HUES48 (cell line): Measurements from ENCODE around the gene LACC1.

ENCODE experiments used
- H3K27ac ChIP-seq: one replicate; pipeline ENCODE4 v1.7.0; 2013; ENCODE audit warnings: low read depth, low read length, inconsistent platforms
- H3K27me3 ChIP-seq: 2 replicates; pipeline ENCODE4 v1.6.1; 2013; ENCODE audit warnings: mild to moderate bottlenecking, low read length; ENCODE audit not compliant: control insufficient read depth, insufficient read depth
- H3K36me3 ChIP-seq: 2 replicates; pipeline ENCODE4 v1.6.1; 2013; ENCODE audit warnings: low read length; ENCODE audit not compliant: control insufficient read depth, insufficient read depth
- H3K4me1 ChIP-seq: 2 replicates; pipeline ENCODE4 v1.6.1; 2013; ENCODE audit warnings: mild to moderate bottlenecking, low read length; ENCODE audit not compliant: control insufficient read depth, insufficient read depth
- H3K4me3 ChIP-seq: 2 replicates; pipeline ENCODE4 v1.5.1; 2013; ENCODE audit warnings: mild to moderate bottlenecking, low read depth, low read length
- H3K9ac ChIP-seq: 2 replicates; pipeline ENCODE4 v1.6.1; 2013; ENCODE audit warnings: mild to moderate bottlenecking, low read depth, low read length, moderate library complexity
- H3K9me3 ChIP-seq: 2 replicates; pipeline ENCODE4 v1.6.1; 2013; ENCODE audit warnings: low read length; ENCODE audit not compliant: control insufficient read depth, insufficient read depth

The LACC1 gene

GRCh38 chr13:43884222-43884621 is 4.5 kb downstream of the LACC1 start:
- Histone ChIP-seq H3K4me3 (no peak overlapping the region), H3K36me3 (no peaks in the 10 kb centered on the region), H3K9ac (no peak overlapping the region), H3K4me1 (peaks cover 10% of the 10 kb centered on the region), H3K9me3 (no peaks in the 10 kb centered on the region), H3K27me3 (peaks cover 14% of the 10 kb centered on the region), H3K27ac (no peak overlapping the region)

GRCh38 chr13:43894438-43894837 is 14.7 kb downstream of the LACC1 start:
- no peak overlapping the region for H3K4me3 ChIP-seq
- no peaks in the 10 kb centered on the region for H3K27me3 ChIP-seq
- H3K9me3 ChIP-seq: no peaks in the 10 kb centered on the region
- H3K36me3 ChIP-seq: no peaks in the 10 kb centered on the region
- no peak overlapping the region for H3K27ac ChIP-seq
- no peaks in the 10 kb centered on the region for H3K4me1 ChIP-seq
- H3K9ac ChIP-seq: no peak overlapping the region

- Histone ChIP-seq H3K36me3 (no peaks in the 10 kb centered on the region), H3K9ac (no peak overlapping the region), H3K9me3 (no peaks in the 10 kb centered on the region), H3K4me1 (no peaks in the 10 kb centered on the region), H3K27me3 (no peaks in the 10 kb centered on the region), H3K4me3 (no peak overlapping the region), H3K27ac (no peak overlapping the region)
Observed at GRCh38 chr13:43895940-43896339, 16.2 kb downstream of the LACC1 start.

GRCh38 chr13:43905435-43906031 is 25.8 kb downstream of the LACC1 start:
- Histone ChIP-seq H3K9ac (no peak overlapping the region), H3K36me3 (no peaks in the 10 kb centered on the region), H3K27me3 (no peaks in the 10 kb centered on the region), H3K27ac (no peak overlapping the region), H3K4me1 (no peaks in the 10 kb centered on the region; the same call in 1 of the 2 replicates), H3K4me3 (no peak overlapping the region), H3K9me3 (no peaks in the 10 kb centered on the region)

- Histone ChIP-seq H3K9ac (no peak overlapping the region), H3K27ac (no peak overlapping the region), H3K4me3 (no peak overlapping the region), H3K9me3 (no peaks in the 10 kb centered on the region), H3K27me3 (no peaks in the 10 kb centered on the region), H3K36me3 (no peaks in the 10 kb centered on the region), H3K4me1 (no peaks in the 10 kb centered on the region; the same call in 1 of the 2 replicates)
Observed at GRCh38 chr13:43908156-43909126, 28.7 kb downstream of the LACC1 start.

GRCh38 chr13:43910856-43911255 is 31.2 kb downstream of the LACC1 start:
- Histone ChIP-seq H3K36me3 (no peaks in the 10 kb centered on the region), H3K27ac (no peak overlapping the region), H3K4me3 (no peak overlapping the region), H3K9me3 (no peaks in the 10 kb centered on the region), H3K9ac (no peak overlapping the region), H3K27me3 (no peaks in the 10 kb centered on the region), H3K4me1 (no peaks in the 10 kb centered on the region)

- no peaks in the 10 kb centered on the region for H3K36me3 ChIP-seq
- no peak overlapping the region for H3K27ac ChIP-seq
- H3K9me3 ChIP-seq: no peaks in the 10 kb centered on the region
- no peaks in the 10 kb centered on the region for H3K4me1 ChIP-seq
- H3K4me3 ChIP-seq: no peak overlapping the region
- H3K9ac ChIP-seq: no peak overlapping the region
- no peaks in the 10 kb centered on the region for H3K27me3 ChIP-seq
Observed at GRCh38 chr13:43911278-43911677, 31.6 kb downstream of the LACC1 start.

GRCh38 chr13:43911871-43912270 is 32.2 kb downstream of the LACC1 start:
- no peak overlapping the region for H3K27ac ChIP-seq
- no peaks in the 10 kb centered on the region for H3K36me3 ChIP-seq
- no peaks in the 10 kb centered on the region for H3K9me3 ChIP-seq
- H3K9ac ChIP-seq: no peak overlapping the region
- H3K27me3 ChIP-seq: no peaks in the 10 kb centered on the region
- no peaks in the 10 kb centered on the region for H3K4me1 ChIP-seq
- H3K4me3 ChIP-seq: no peak overlapping the region

- H3K27me3 ChIP-seq: no peaks in the 10 kb centered on the region
- no peaks in the 10 kb centered on the region for H3K36me3 ChIP-seq
- no peaks in the 10 kb centered on the region for H3K4me1 ChIP-seq
- no peak overlapping the region for H3K27ac ChIP-seq
- H3K4me3 ChIP-seq: no peak overlapping the region
- H3K9ac ChIP-seq: no peak overlapping the region
- H3K9me3 ChIP-seq: no peaks in the 10 kb centered on the region
Observed at GRCh38 chr13:43915451-43915850, 35.7 kb downstream of the LACC1 start.

- Histone ChIP-seq H3K36me3 (no peaks in the 10 kb centered on the region), H3K27me3 (no peaks in the 10 kb centered on the region), H3K4me3 (no peak overlapping the region), H3K27ac (no peak overlapping the region), H3K9me3 (no peaks in the 10 kb centered on the region), H3K9ac (no peak overlapping the region), H3K4me1 (no peaks in the 10 kb centered on the region)
Observed at GRCh38 chr13:43916828-43917227, 37.1 kb downstream of the LACC1 start.

- Histone ChIP-seq H3K4me3 (no peak overlapping the region), H3K9me3 (no peaks in the 10 kb centered on the region), H3K36me3 (no peaks in the 10 kb centered on the region), H3K4me1 (no peaks in the 10 kb centered on the region), H3K27ac (no peak overlapping the region), H3K27me3 (no peaks in the 10 kb centered on the region), H3K9ac (no peak overlapping the region)
Observed at GRCh38 chr13:43918636-43919035, 38.9 kb downstream of the LACC1 start.
